PC-3 (cell line): ENCODE measurements around the gene LDLRAD1. TPM values are rescaled to one million over a fixed set of nuclear protein-coding genes. Genes with fewer than 3 reads are reported as not detected.

Experiments used
- ATAC-seq: fragments of 200-7000 bp; cut with Tn5 transposase; 2 replicates; pipeline ENCODE4 v1.9.1; 2020; ENCODE audit warnings: mild to moderate bottlenecking, moderate library complexity
- BruUV-seq: library from RNA; stranded (reverse); fragments of 400-500 nt; replicated peaks from 2 replicates; lab custom pipeline; 2021; lab: Mats Ljungman, UMichigan
- CTCF ChIA-PET: fragments of 300-600 bp; sonication (Branson Sonifier 250); formaldehyde crosslinking; loops from one replicate; lab custom pipeline; 2022; ENCODE audit warnings: antibody characterized with exemption; lab: Charles Lee
- POLR2A ChIA-PET: fragments of 300-600 bp; sonication (Branson Sonifier 250); formaldehyde crosslinking; loops from one replicate; lab custom pipeline; 2022; ENCODE audit warnings: antibody characterized with exemption; ENCODE audit not compliant: unreplicated experiment; lab: Charles Lee
- DNase-seq: peaks from one replicate; pipeline ENCODE4 v3.0.0-alpha.2; 2015
- H2AFZ ChIP-seq: fragments of 300-600 bp; sonication (generic); 2 replicates; pipeline ENCODE4 v1.6.0; 2016; ENCODE audit warnings: antibody characterized with exemption, low read length
- H3F3A ChIP-seq: fragments of 300-600 bp; sonication (generic); one replicate; pipeline ENCODE4 v1.6.0; 2017; ENCODE audit warnings: antibody characterized with exemption, low read length, control low read depth, mild to moderate bottlenecking; ENCODE audit not compliant: unreplicated experiment
- H3K27ac ChIP-seq: fragments of 300-600 bp; sonication (generic); 2 replicates; pipeline ENCODE4 v1.5.1; 2016; ENCODE audit warnings: mild to moderate bottlenecking, low read length
- H3K27me3 ChIP-seq: fragments of 300-600 bp; sonication (generic); 2 replicates; pipeline ENCODE4 v1.6.1; 2016; ENCODE audit warnings: low read length, mixed read lengths
- H3K36me3 ChIP-seq: fragments of 300-600 bp; sonication (generic); 2 replicates; pipeline ENCODE4 v1.6.1; 2016; ENCODE audit warnings: low read depth, mixed run types, low read length, mixed read lengths
- H3K4me1 ChIP-seq: fragments of 300-600 bp; sonication (generic); 2 replicates; pipeline ENCODE4 v1.5.1; 2016; ENCODE audit warnings: low read length; ENCODE audit not compliant: insufficient read depth
- H3K4me2 ChIP-seq: fragments of 300-600 bp; sonication (generic); 2 replicates; pipeline ENCODE4 v1.6.0; 2016; ENCODE audit warnings: low read length
- H3K4me3 ChIP-seq: fragments of 300-600 bp; sonication (generic); 2 replicates; pipeline ENCODE4 v1.5.1; 2016; ENCODE audit warnings: mild to moderate bottlenecking, low read length, mixed read lengths
- H3K79me2 ChIP-seq: fragments of 300-600 bp; sonication (generic); 2 replicates; pipeline ENCODE4 v1.6.1; 2017; ENCODE audit warnings: low read length, mixed read lengths
- H3K9ac ChIP-seq: fragments of 300-600 bp; sonication (generic); 2 replicates; pipeline ENCODE4 v1.6.0; 2016; ENCODE audit warnings: mild to moderate bottlenecking, low read length
- H3K9me2 ChIP-seq: fragments of 300-600 bp; sonication (generic); replicated peaks from 2 replicates; pipeline ENCODE4 v1.6.1; 2016; ENCODE audit warnings: mixed run types, low read length, mixed read lengths
- H3K9me3 ChIP-seq: fragments of 300-600 bp; sonication (generic); 2 replicates; pipeline ENCODE4 v1.6.1; 2016; ENCODE audit warnings: low read length, mixed read lengths
- H4K20me1 ChIP-seq: fragments of 300-600 bp; sonication (generic); 2 replicates; pipeline ENCODE4 v1.6.1; 2016; ENCODE audit warnings: low read length, mixed read lengths
- CTCF ChIP-seq: fragments of 300-600 bp; sonication (generic); conservative IDR thresholded peaks from 2 replicates; pipeline ENCODE4 v1.5.1; 2017; ENCODE audit warnings: antibody characterized with exemption, low read depth, mild to moderate bottlenecking, low read length
- EZH2 ChIP-seq: fragments of 300-600 bp; sonication (generic); IDR thresholded peaks from one replicate; pipeline ENCODE4 v1.6.1; 2017; ENCODE audit warnings: antibody characterized with exemption, mild to moderate bottlenecking, low read length; ENCODE audit not compliant: unreplicated experiment
- EZH2phosphoT487 ChIP-seq: fragments of 300-600 bp; sonication (generic); IDR thresholded peaks from 2 replicates; pipeline ENCODE4 v1.6.1; 2018; ENCODE audit warnings: mild to moderate bottlenecking, antibody characterized with exemption, low read length, borderline replicate concordance
- intact Hi-C: fragments of 100-400 bp; cut with micrococcal nuclease; formaldehyde crosslinking; loops from 2 replicates; pipeline ENCODE4 v1.9.0; 2023
- total RNA-seq: library from RNA; depleted of rRNA; stranded (reverse); fragments of >200 nt; gene quantifications from 2 replicates; pipeline ENCODE4 v1.2.3, GENCODE V29; 2014

The LDLRAD1 gene
- total RNA-seq, 1 experiment from 2014 or later, result not detected

- Histone ChIP-seq H3K4me1 (no peaks in the 10 kb centered on the region), H3K9me2 (no peaks in the 10 kb centered on the region), H3K9me3 (no peaks in the 10 kb centered on the region), H3K9ac (no peak overlapping the region), H3K27ac (no peak overlapping the region), H3K79me2 (no peaks in the 10 kb centered on the region), H3K36me3 (no peaks in the 10 kb centered on the region), H3F3A (no peaks in the 10 kb centered on the region), H4K20me1 (no peaks in the 10 kb centered on the region), H3K4me2 (no peak overlapping the region), H3K4me3 (no peak overlapping the region), H3K27me3 (no peaks in the 10 kb centered on the region), H2AFZ (no peak overlapping the region)
- BruUV-seq, result no TSS peak
- no peak for ATAC-seq
- intact Hi-C loops, result no loop called here
- no peak for DNase-seq
- TF ChIP-seq EZH2, result no peak
- no peak for TF ChIP-seq EZH2phosphoT487
- TF ChIP-seq CTCF, result no peak
- CTCF ChIA-PET, result no interaction called here
- POLR2A ChIA-PET, result no interaction called here
These were observed 33.3 kb downstream of the LDLRAD1 start for GRCh38 chr1:53984726-53985125.

DNA sequence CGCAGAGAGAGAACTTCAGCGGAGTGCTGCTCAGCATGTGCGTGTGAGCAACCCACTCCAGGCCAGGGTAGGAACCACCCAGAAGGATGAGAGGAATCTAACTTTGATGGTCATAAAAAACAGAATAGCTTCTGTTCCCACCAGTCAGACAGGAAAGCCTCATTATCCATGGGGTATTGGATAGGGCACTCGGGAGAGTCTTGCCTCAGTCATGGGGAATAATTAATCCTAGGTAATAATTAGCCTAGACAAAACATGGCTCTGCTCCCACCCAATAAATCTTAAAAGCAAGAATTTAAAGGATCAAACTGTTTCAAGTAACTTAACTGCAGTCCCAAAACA, 35.3 kb downstream of the LDLRAD1 start:
- H3K27me3 ChIP-seq, result no peaks in the 10 kb centered on the region
- no peaks in the 10 kb centered on the region for H3K79me2 ChIP-seq
- peak overlapping the region; percentile 60 for H3K4me2 ChIP-seq
- ChIA-PET POLR2A (interaction anchor here (0.8 kb wide), 1 partner anchor 37 kb away, joined by 28 read pairs; the partner anchor contains the start of genes IFT25 and LRRC42), CTCF (interaction anchor here (0.6 kb wide), 1 partner anchor 19 kb away, joined by 3 read pairs; no protein-coding TSS in a partner anchor)
- no peaks in the 10 kb centered on the region for H3K9me3 ChIP-seq
- no peaks in the 10 kb centered on the region for H4K20me1 ChIP-seq
- no peaks in the 10 kb centered on the region for H3K4me1 ChIP-seq
- H3K9ac ChIP-seq, result no peak overlapping the region
- no TSS peak for BruUV-seq
- peak overlapping the region; percentile 30 for H3K4me3 ChIP-seq
- H3K9me2 ChIP-seq, result no peaks in the 10 kb centered on the region
- ATAC-seq, result peak; percentile 13; the same call in 1 of the 2 replicates
- intact Hi-C loops, result no loop called here
- H3F3A ChIP-seq, result no peaks in the 10 kb centered on the region
- DNase-seq, result no peak
- no peaks in the 10 kb centered on the region for H3K36me3 ChIP-seq
- TF ChIP-seq CTCF, result no peak
- TF ChIP-seq EZH2, result no peak
- TF ChIP-seq EZH2phosphoT487, result no peak
- H2AFZ ChIP-seq, result peak overlapping the region; percentile 75
- H3K27ac ChIP-seq, result no peak overlapping the region

- peak; percentile 55 for ATAC-seq
- no peaks in the 10 kb centered on the region for H3K9me2 ChIP-seq
- H3K4me3 ChIP-seq, result peak overlapping the region; percentile 30
- H3K36me3 ChIP-seq, result no peaks in the 10 kb centered on the region
- ChIA-PET CTCF (interaction anchor here (0.6 kb wide), 1 partner anchor 19 kb away, joined by 3 read pairs; no protein-coding TSS in a partner anchor), POLR2A (no interaction called here)
- H3K4me1 ChIP-seq, result no peaks in the 10 kb centered on the region
- no peak overlapping the region for H3K9ac ChIP-seq
- DNase-seq, result peak; percentile 9
- no TSS peak for BruUV-seq
- H3K9me3 ChIP-seq, result no peaks in the 10 kb centered on the region
- no peaks in the 10 kb centered on the region for H3F3A ChIP-seq
- H3K79me2 ChIP-seq, result no peaks in the 10 kb centered on the region
- no peak overlapping the region for H3K27ac ChIP-seq
- H4K20me1 ChIP-seq, result no peaks in the 10 kb centered on the region
- no peaks in the 10 kb centered on the region for H3K27me3 ChIP-seq
- intact Hi-C loops, result no loop called here
- peak overlapping the region; percentile 75 for H2AFZ ChIP-seq
- H3K4me2 ChIP-seq, result peak overlapping the region; percentile 60
- TF ChIP-seq EZH2 (no peak), CTCF (no peak)
These were observed 35.8 kb downstream of the LDLRAD1 start for GRCh38 chr1:53982034-53982762.
